Motor neuron (in vitro differentiated cells): ENCODE data around the gene PCDHGA10. TPM values are rescaled to one million over a fixed set of nuclear protein-coding genes. Genes with fewer than 3 reads are reported as not detected.
A peak's percentile ranks its signal among the peaks of the same experiment; 100 is the strongest.
"Not testable (repeated sequence)": the region's sequence is repeated elsewhere in the genome, so short reads cannot be mapped to it uniquely, and the experiment has no call there.

ENCODE experiments used
- ATAC-seq, 8 experiments: fragments of 200-7000 bp; cut with Tn5 transposase; replicated peaks in 6 of 8; 2 replicates each; pipeline ENCODE4 v1.8.0; 2021; ENCODE audit warnings: mild to moderate bottlenecking in 8 of 8, moderate library complexity in 8 of 8
- H3K27ac ChIP-seq, 2 donors: fragments of 250-450 bp; sonication (Bioruptor Pico); 2 replicates each; pipeline ENCODE4 v1.9.0; 2021; ENCODE audit warnings: antibody characterized with exemption in 2 of 2, mild to moderate bottlenecking in 2 of 2, moderate library complexity in 1 of 2
- H3K4me1 ChIP-seq, 2 donors: fragments of 250-450 bp; sonication (Bioruptor Pico); replicated peaks in 1 of 2; 2 replicates each; pipeline ENCODE4 v1.6.1; 2021; ENCODE audit warnings: antibody characterized with exemption in 2 of 2, mild to moderate bottlenecking in 2 of 2, moderate library complexity in 1 of 2
- H3K4me3 ChIP-seq, 5 donors: fragments of 250-450 bp; sonication (Bioruptor Pico); 2 replicates each; pipeline ENCODE4 v1.9.0; 2021; ENCODE audit warnings: antibody characterized with exemption in 5 of 5, mild to moderate bottlenecking in 5 of 5, moderate library complexity in 4 of 5
- WGBS, 10 experiments: fragments of 450-650 bp; shearing (Covaris generic); methylation state at CpG; one replicate each; pipeline ENCODE4 v1.0.0; 2022; 5-methylcytosine and 5-hydroxymethylcytosine counted together
- in situ Hi-C, 9 experiments: fragments of 400-800 bp; cut with MboI; loops; one replicate each; pipeline ENCODE4 v1.15.0; 2021; ENCODE audit warnings: low sequenced_read_pairs in 9 of 9, low pct_unique_long_range_greater_than_20kb in 2 of 9; ENCODE audit not compliant: unreplicated experiment in 9 of 9
- total RNA-seq, 8 experiments: library from RNA; unstranded; fragments of 300-600 nt; gene quantifications; 2 replicates each; pipeline versions ENCODE4 v1.2.3 to v1.2.4, GENCODE V29; 2022

Gene PCDHGA10
- total RNA-seq, 8 experiments from 2014 or later: 2.1 to 7.6 (median 4.4) TPM

- WGBS, 10 experiments: 48 to 98% (median 89%) methylated on average over 5 to 41 of the region's 74 CpGs; no CpG with 5 or more reads in 3 of the 10 experiments
- Histone ChIP-seq H3K4me1 (no peaks in the 10 kb centered on the region), H3K4me3 (no peak overlapping the region), H3K27ac (no peak overlapping the region)
- in situ Hi-C loops: loop anchor here in 6 of 9 experiments (10.0 to 25.0 kb wide), 3 partner anchors 118 to 146 kb away; no protein-coding TSS in a partner anchor
- no peak for ATAC-seq
Measured at GRCh38 chr5:141419074-141419880, 6.5 kb downstream of the PCDHGA10 start.

GRCh38 chr5:141420855-141421488 is 8.2 kb downstream of the PCDHGA10 start, which contains the start of gene PCDHGA11:
Gene PCDHGA11 (plus strand): TSS chr5:141421051. CDS start chr5:141421228, 177 bp downstream.
- WGBS, 10 experiments: 0 to 95% (median 55%) methylated on average over 1 to 38 of the region's 42 CpGs
- in situ Hi-C loops: loop anchor here in 5 of 9 experiments (25.0 kb wide), 2 partner anchors 116 to 141 kb away; no protein-coding TSS in a partner anchor
- Histone ChIP-seq H3K4me3 (no peak within 1 kb of the TSS), H3K27ac (no peak within 1 kb of the TSS), H3K4me1 (no peaks in the 10 kb centered on the region)
- ATAC-seq: peak in 2 of 8 experiments; percentile 31 to 68

- ATAC-seq: no peak
- H3K27ac ChIP-seq: no peak overlapping the region
- in situ Hi-C loops: loop anchor here in 5 of 9 experiments (25.0 kb wide), 2 partner anchors 116 to 141 kb away; no protein-coding TSS in a partner anchor
- 11 to 93% (median 38%) methylated on average over 2 to 12 of the region's 13 CpGs; no CpG with 5 or more reads in 3 of the 10 experiments for WGBS, 10 experiments
- no peak overlapping the region for H3K4me3 ChIP-seq
- H3K4me1 ChIP-seq: no peaks in the 10 kb centered on the region
Measured at GRCh38 chr5:141421489-141421855, 8.7 kb downstream of the PCDHGA10 start.

- no peak overlapping the region for H3K4me3 ChIP-seq
Measured at GRCh38 chr5:141422742-141423291, 10.0 kb downstream of the PCDHGA10 start.

GRCh38 chr5:141427783-141428426 is 15.1 kb downstream of the PCDHGA10 start:
- WGBS, 10 experiments: 23 to 100% (median 93%) methylated on average over 1 to 33 of the region's 53 CpGs; no CpG with 5 or more reads in 4 of the 10 experiments
- no peak overlapping the region for H3K27ac ChIP-seq
- in situ Hi-C loops: no loop called here

More at GRCh38 chr5:141422742-141423291, 10.0 kb downstream of the PCDHGA10 start:
- 7 to 100% (median 97%) methylated on average over 3 to 11 of the region's 42 CpGs; no CpG with 5 or more reads in 4 of the 10 experiments for WGBS, 10 experiments
- in situ Hi-C loops: loop anchor here in 5 of 9 experiments (25.0 kb wide), 2 partner anchors 114 to 139 kb away; no protein-coding TSS in a partner anchor
- no peak for ATAC-seq
- H3K27ac ChIP-seq: no peak overlapping the region
- no peaks in the 10 kb centered on the region for H3K4me1 ChIP-seq

GRCh38 chr5:141430332-141431113 is 17.7 kb downstream of the PCDHGA10 start, which contains the start of gene PCDHGA12:
Gene PCDHGA12 (plus strand): TSS chr5:141430507. CDS start chr5:141430760, 253 bp downstream.
- Histone ChIP-seq H3K4me1 (no peaks in the 10 kb centered on the region), H3K27ac (no peak within 1 kb of the TSS), H3K4me3 (no peak within 1 kb of the TSS)
- peak in 2 of 8 experiments; percentile 63 to 83 for ATAC-seq
- WGBS, 10 experiments: 9 to 100% (median 94%) methylated on average over 1 to 27 of the region's 33 CpGs
- in situ Hi-C loops: no loop called here

More at GRCh38 chr5:141427783-141428426, 15.1 kb downstream of the PCDHGA10 start:
- ATAC-seq: no peak
- no peaks in the 10 kb centered on the region for H3K4me1 ChIP-seq
- H3K4me3 ChIP-seq: no peak overlapping the region

- in situ Hi-C loops: no loop called here
- no peak for ATAC-seq
- H3K27ac ChIP-seq: no peak overlapping the region
- no peak overlapping the region for H3K4me3 ChIP-seq
- 33 to 100% (median 90%) methylated on average over 6 to 17 of the region's 37 CpGs; no CpG with 5 or more reads in 2 of the 10 experiments for WGBS, 10 experiments
- no peaks in the 10 kb centered on the region for H3K4me1 ChIP-seq
Measured at GRCh38 chr5:141431286-141431685, 18.5 kb downstream of the PCDHGA10 start.

GRCh38 chr5:141432308-141432707 is 19.5 kb downstream of the PCDHGA10 start:
- WGBS, 10 experiments: 94 to 98% (median 98%) methylated on average over 3 to 14 of the region's 38 CpGs; no CpG with 5 or more reads in 7 of the 10 experiments
- H3K4me1 ChIP-seq, H3K4me3 ChIP-seq, in situ Hi-C loops, H3K27ac ChIP-seq, ATAC-seq: not testable (repeated sequence)

- in situ Hi-C loops, H3K27ac ChIP-seq, H3K4me3 ChIP-seq, H3K4me1 ChIP-seq, ATAC-seq: not testable (repeated sequence)
- 31 to 100% (median 85%) methylated on average over 1 to 16 of the region's 29 CpGs; no CpG with 5 or more reads in 2 of the 10 experiments for WGBS, 10 experiments
Measured at GRCh38 chr5:141432726-141433125, 19.9 kb downstream of the PCDHGA10 start.

- Histone ChIP-seq H3K4me1 (no peaks in the 10 kb centered on the region), H3K4me3 (no peak overlapping the region), H3K27ac (no peak overlapping the region)
- 17 to 100% (median 66%) methylated on average over 1 to 2 of the region's 2 CpGs; no CpG with 5 or more reads in 2 of the 10 experiments for WGBS, 10 experiments
- ATAC-seq: no peak
- in situ Hi-C loops: no loop called here
Measured at GRCh38 chr5:141434006-141434405, 21.2 kb downstream of the PCDHGA10 start.

GRCh38 chr5:141437221-141437620 is 24.4 kb downstream of the PCDHGA10 start:
- no peak overlapping the region for H3K27ac ChIP-seq
- WGBS, 10 experiments: 43 to 100% (median 92%) methylated on average over 1 to 2 of the region's 2 CpGs; no CpG with 5 or more reads in 1 of the 10 experiments
- no peak for ATAC-seq
- H3K4me1 ChIP-seq: no peaks in the 10 kb centered on the region
- H3K4me3 ChIP-seq: no peak overlapping the region
- in situ Hi-C loops: no loop called here
